K562 (cell line): ENCODE results near the gene DEPDC1B. TPM values are rescaled to one million over a fixed set of nuclear protein-coding genes. Genes with fewer than 3 reads are reported as not detected.

Source experiments
- ATAC-seq: fragments of 200-7000 bp; cut with Tn5 transposase; 3 replicates; pipeline ENCODE4 v1.9.1; 2020; ENCODE audit warnings: moderate library complexity
- BruUV-seq: library from RNA; stranded (reverse); fragments of 400-500 nt; replicated peaks from 2 replicates; lab custom pipeline; 2021; lab: Mats Ljungman, UMichigan
- CTCF ChIA-PET: fragments of 300-600 bp; formaldehyde crosslinking; extraction: SDS; loops from one replicate; lab custom pipeline; 2021; ENCODE audit warnings: low intra/inter-chr PET ratio; lab: Yijun Ruan, JAX
- POLR2A ChIA-PET: fragments of 300-600, 350-650 bp; sonication (Branson Sonifier 250); formaldehyde crosslinking; extraction: SDS; loops from one replicate; lab custom pipeline; 2021; ENCODE audit warnings: antibody characterized with exemption, inconsistent platforms; lab: Yijun Ruan, JAX
- DNase-seq, 4 experiments: peaks; one replicate each; pipeline versions ENCODE4 v3.0.0 to v3.0.0-alpha.2; 2011 to 2018; ENCODE audit warnings: low spot score in 3 of 4, mixed read lengths in 3 of 4; ENCODE audit errors: extremely low read depth in 1 of 4
- FAIRE-seq: peaks from 2 replicates; lab custom pipeline; 2011; peaks lifted over from hg19 to GRCh38; lab: Jason Lieb, UNC
- H2AFZ ChIP-seq: 2 replicates; pipeline ENCODE4 v1.6.0; 2011; ENCODE audit warnings: low read depth, low read length, control low read depth, inconsistent platforms
- H3K27ac ChIP-seq: fragments of 200-600 bp; 3 replicates; pipeline ENCODE4 v1.8.0; 2011; ENCODE audit warnings: low read depth, mild to moderate bottlenecking, control low read depth, inconsistent platforms, low read length, moderate library complexity, mixed read lengths; ENCODE audit errors: extremely low read depth
- H3K27me3 ChIP-seq, 2 experiments: fragments of 300-600 bp in 1 of 2; 2 replicates in 1 of 2; 3 replicates in 1 of 2; pipeline versions ENCODE4 v1.6.0 to v1.8.0; 2011; ENCODE audit warnings: inconsistent platforms in 2 of 2, low read length in 2 of 2, mild to moderate bottlenecking in 1 of 2, mixed read lengths in 1 of 2, moderate library complexity in 1 of 2; ENCODE audit not compliant: control insufficient read depth in 2 of 2, insufficient read depth in 2 of 2
- H3K36me3 ChIP-seq: fragments of 300-600 bp; 3 replicates; pipeline ENCODE4 v1.8.0; 2011; ENCODE audit warnings: mild to moderate bottlenecking, low read length, inconsistent platforms; ENCODE audit not compliant: control insufficient read depth, insufficient read depth
- H3K4me1 ChIP-seq, 2 experiments: fragments of 200-600 bp in 1 of 2; replicated peaks in 1 of 2; 2 replicates in 1 of 2; 3 replicates in 1 of 2; pipeline versions ENCODE4 v1.5.1 to v1.8.0; 2011; ENCODE audit warnings: inconsistent platforms in 2 of 2, low read length in 2 of 2, mild to moderate bottlenecking in 1 of 2, mixed read lengths in 1 of 2, moderate library complexity in 1 of 2; ENCODE audit not compliant: control insufficient read depth in 2 of 2, insufficient read depth in 2 of 2
- H3K4me2 ChIP-seq: 2 replicates; pipeline ENCODE4 v1.6.1; 2011; ENCODE audit warnings: low read length, control low read depth, inconsistent platforms, mixed read lengths; ENCODE audit not compliant: insufficient read depth
- H3K4me3 ChIP-seq: fragments of 200-600 bp; sonication (generic), shearing (Covaris generic); 2 replicates; pipeline ENCODE4 v1.5.1; 2016; ENCODE audit warnings: control low read depth, inconsistent platforms
- H3K79me2 ChIP-seq: fragments of 200-600 bp; 3 replicates; pipeline ENCODE4 v1.8.0; 2011; ENCODE audit warnings: low read length, inconsistent platforms; ENCODE audit not compliant: control insufficient read depth, insufficient read depth
- H3K9ac ChIP-seq, 2 experiments: 2 replicates each; pipeline versions ENCODE4 v1.6.0 to v1.6.1; 2011; ENCODE audit warnings: low read depth in 2 of 2, low read length in 2 of 2, control low read depth in 1 of 2, inconsistent platforms in 1 of 2, mild to moderate bottlenecking in 1 of 2, mixed read lengths in 1 of 2; ENCODE audit not compliant: insufficient read depth in 1 of 2
- H3K9me1 ChIP-seq: one replicate; pipeline ENCODE4 v1.6.0; 2011; ENCODE audit warnings: inconsistent platforms, mild to moderate bottlenecking, low read length, moderate library complexity; ENCODE audit not compliant: control insufficient read depth, insufficient read depth
- H3K9me3 ChIP-seq: replicated peaks from 2 replicates; pipeline ENCODE4 v1.5.1; 2011; ENCODE audit warnings: low read depth, low read length, inconsistent platforms; ENCODE audit not compliant: control insufficient read depth, insufficient read depth
- H4K20me1 ChIP-seq: replicated peaks from 2 replicates; pipeline ENCODE4 v1.6.1; 2011; ENCODE audit warnings: low read length, inconsistent platforms, mixed read lengths; ENCODE audit not compliant: control insufficient read depth, insufficient read depth
- CTCFL ChIP-seq: IDR thresholded peaks from 2 replicates; pipeline ENCODE4 v1.6.1; 2011; ENCODE audit warnings: borderline replicate concordance, low read depth, mild to moderate bottlenecking, moderate library complexity, low read length; ENCODE audit not compliant: insufficient read depth, poor library complexity, severe bottlenecking
- MAFK ChIP-seq: IDR thresholded peaks from 2 replicates; pipeline ENCODE4 v1.6.1; 2011; ENCODE audit warnings: low read length, improper control_type of control experiment
- SMARCA5 ChIP-seq: fragments of 450-650 bp; IDR thresholded peaks from 2 replicates; pipeline ENCODE4 v1.6.1; 2016
- TFAM ChIP-seq: fragments of 250-450 bp; sonication (Bioruptor Pico); conservative IDR thresholded peaks from 2 replicates; pipeline ENCODE4 v1.5.0; 2021; ENCODE audit warnings: mild to moderate bottlenecking, moderate library complexity
- ZNF699 ChIP-seq: fragments of 250-450 bp; sonication (Bioruptor Pico); IDR thresholded peaks from 2 replicates; pipeline ENCODE4 v1.8.0; 2021; ENCODE audit warnings: mild to moderate bottlenecking, moderate library complexity; ENCODE audit not compliant: insufficient replicate concordance
- WGBS: fragments of 100-300 bp; shearing (Covaris generic); methylation state at CpG from one replicate; pipeline ENCODE4 v1.1.6; 2016; ENCODE audit warnings: low coverage, mixed read lengths; ENCODE audit not compliant: insufficient coverage; ENCODE audit errors: missing lambda C conversion rate; 5-methylcytosine and 5-hydroxymethylcytosine counted together
- in situ Hi-C: fragments of 300-500 bp; cut with MboI; formaldehyde crosslinking; loops from 4 replicates; pipeline ENCODE4 v1.15.0; 2018; ENCODE audit warnings: inconsistent platforms, mixed read lengths
- intact Hi-C: fragments of 100-400 bp; cut with micrococcal nuclease; formaldehyde crosslinking; loops from 2 replicates; pipeline ENCODE4 v1.14.2; 2022
- polyA plus RNA-seq, 8 experiments: library from polyadenylated mRNA; depleted of rRNA in 4 of 8; stranded (reverse) in 5 of 8; unstranded in 3 of 8; fragments of >200 nt; fragmentation: Nextera tagmentation in 2 of 8; fragmentation: Illumina TruSeq in 1 of 8; extraction: Ambion mirVana in 2 of 8; extraction: Trizol in 1 of 8; gene quantifications; 2 replicates each; pipeline versions ENCODE4 v1.2.1 to v1.2.3, GENCODE V29; 2011 to 2014; ENCODE audit warnings: inconsistent platforms in 1 of 8, missing spikeins in 1 of 8
- total RNA-seq, 7 experiments: library from RNA; depleted of rRNA in 6 of 7; stranded (reverse); fragments of >200 nt in 6 of 7; fragmentation: Illumina TruSeq in 2 of 7; extraction: Trizol in 2 of 7; gene quantifications; 2 replicates each; pipeline versions ENCODE4 v1.2.1 to v1.2.3, GENCODE V29; 2011 to 2021; ENCODE audit warnings: low replicate concordance in 1 of 7
- TF ChIP-seq, protein P1 (sequence below): fragments of 250-450 bp; sonication (Bioruptor Pico); IDR thresholded peaks from 2 replicates; pipeline ENCODE4 v1.6.1; 2021; ENCODE audit warnings: mild to moderate bottlenecking

Gene DEPDC1B
- total and polyA plus RNA-seq, 9 of the 15 experiments (the other 6 are each of a cell fraction or from before 2014, with no cell fraction given): 36.0 to 67.2 (median 44.5) TPM

- WGBS: 5% methylated on average over 1 of the region's 1 CpG
- no peaks in the 10 kb centered on the region for H3K4me1 ChIP-seq
- no peaks in the 10 kb centered on the region for H3K79me2 ChIP-seq
- no peak overlapping the region for H3K27ac ChIP-seq
- H4K20me1 ChIP-seq: no peaks in the 10 kb centered on the region
- POLR2A ChIA-PET: no interaction called here
- no peak overlapping the region for H3K4me3 ChIP-seq
- no peaks in the 10 kb centered on the region for H3K9me3 ChIP-seq
- in situ Hi-C loops: no loop called here
- no peak for DNase-seq
- no peaks in the 10 kb centered on the region for H3K36me3 ChIP-seq
- TF ChIP-seq, protein P1, sequence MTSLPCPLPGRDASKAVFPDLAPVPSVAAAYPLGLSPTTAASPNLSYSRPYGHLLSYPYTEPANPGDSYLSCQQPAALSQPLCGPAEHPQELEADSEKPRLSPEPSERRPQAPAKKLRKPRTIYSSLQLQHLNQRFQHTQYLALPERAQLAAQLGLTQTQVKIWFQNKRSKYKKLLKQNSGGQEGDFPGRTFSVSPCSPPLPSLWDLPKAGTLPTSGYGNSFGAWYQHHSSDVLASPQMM (CRISPR knock-in tag): no peak
- TF ChIP-seq SMARCA5 (no peak), CTCFL (no peak), MAFK (no peak), TFAM (no peak), ZNF699 (CRISPR knock-in tag) (no peak)
- intact Hi-C loops: no loop called here
- H3K9ac ChIP-seq: no peak overlapping the region
- no peak for FAIRE-seq
- no peak for ATAC-seq
- BruUV-seq: no TSS peak
- no peaks in the 10 kb centered on the region for H3K27me3 ChIP-seq
- CTCF ChIA-PET: no interaction called here
- no peak overlapping the region for H3K4me2 ChIP-seq
- no peak overlapping the region for H2AFZ ChIP-seq
- no peaks in the 10 kb centered on the region for H3K9me1 ChIP-seq
These were observed 122.8 kb downstream of the DEPDC1B start for GRCh38 chr5:60577116-60577515.
